HepG2 (cell line): Measurements from ENCODE around the gene PTCD1.

Source experiments
- HMGXB3 ChIP-seq: sonication (generic); formaldehyde crosslinking; IDR thresholded peaks from 2 replicates; pipeline ENCODE4 v1.4.0; 2020; ENCODE audit warnings: missing genetic modification reagents, borderline replicate concordance
- ZMYM4 ChIP-seq: sonication (generic); formaldehyde crosslinking; IDR thresholded peaks from 2 replicates; pipeline ENCODE4 v1.8.1; 2023; ENCODE audit warnings: mild to moderate bottlenecking, missing genetic modification reagents
- ZNF12 ChIP-seq: sonication (generic); formaldehyde crosslinking; IDR thresholded peaks from 2 replicates; pipeline ENCODE4 v1.5.0; 2020; ENCODE audit warnings: missing genetic modification reagents
- TF ChIP-seq, protein P1 (sequence below): sonication (generic); formaldehyde crosslinking; IDR thresholded peaks from 2 replicates; pipeline ENCODE4 v1.5.0; 2020; ENCODE audit warnings: mild to moderate bottlenecking, missing genetic modification reagents
- TF ChIP-seq, protein P2 (sequence below): sonication (generic); formaldehyde crosslinking; IDR thresholded peaks from 2 replicates; pipeline ENCODE4 v1.5.1; 2020; ENCODE audit warnings: mild to moderate bottlenecking, missing genetic modification reagents, moderate library complexity

DNA sequence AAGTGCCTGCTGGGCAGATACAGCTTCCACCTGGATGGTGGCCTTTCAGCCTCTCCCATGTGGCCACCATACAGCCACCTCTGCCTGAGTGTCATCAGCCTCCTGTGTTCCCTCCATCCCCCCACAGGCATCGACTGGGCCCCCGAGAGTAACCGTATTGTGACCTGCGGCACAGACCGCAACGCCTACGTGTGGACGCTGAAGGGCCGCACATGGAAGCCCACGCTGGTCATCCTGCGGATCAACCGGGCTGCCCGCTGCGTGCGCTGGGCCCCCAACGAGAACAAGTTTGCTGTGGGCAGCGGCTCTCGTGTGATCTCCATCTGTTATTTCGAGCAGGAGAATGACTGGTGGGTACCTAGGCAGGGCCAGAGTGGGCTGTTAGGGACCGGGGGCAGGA, 50.7 kb downstream of the PTCD1 start:
- TF ChIP-seq, protein P1, sequence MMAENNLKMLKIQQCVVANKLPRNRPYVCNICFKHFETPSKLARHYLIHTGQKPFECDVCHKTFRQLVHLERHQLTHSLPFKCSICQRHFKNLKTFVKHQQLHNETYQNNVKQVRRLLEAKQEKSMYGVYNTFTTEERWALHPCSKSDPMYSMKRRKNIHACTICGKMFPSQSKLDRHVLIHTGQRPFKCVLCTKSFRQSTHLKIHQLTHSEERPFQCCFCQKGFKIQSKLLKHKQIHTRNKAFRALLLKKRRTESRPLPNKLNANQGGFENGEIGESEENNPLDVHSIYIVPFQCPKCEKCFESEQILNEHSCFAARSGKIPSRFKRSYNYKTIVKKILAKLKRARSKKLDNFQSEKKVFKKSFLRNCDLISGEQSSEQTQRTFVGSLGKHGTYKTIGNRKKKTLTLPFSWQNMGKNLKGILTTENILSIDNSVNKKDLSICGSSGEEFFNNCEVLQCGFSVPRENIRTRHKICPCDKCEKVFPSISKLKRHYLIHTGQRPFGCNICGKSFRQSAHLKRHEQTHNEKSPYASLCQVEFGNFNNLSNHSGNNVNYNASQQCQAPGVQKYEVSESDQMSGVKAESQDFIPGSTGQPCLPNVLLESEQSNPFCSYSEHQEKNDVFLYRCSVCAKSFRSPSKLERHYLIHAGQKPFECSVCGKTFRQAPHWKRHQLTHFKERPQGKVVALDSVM (CRISPR knock-in tag), result no peak
- TF ChIP-seq HMGXB3 (CRISPR knock-in tag) (no peak), ZMYM4 (CRISPR knock-in tag) (no peak), ZNF12 (CRISPR knock-in tag) (no peak)
- TF ChIP-seq, protein P2, sequence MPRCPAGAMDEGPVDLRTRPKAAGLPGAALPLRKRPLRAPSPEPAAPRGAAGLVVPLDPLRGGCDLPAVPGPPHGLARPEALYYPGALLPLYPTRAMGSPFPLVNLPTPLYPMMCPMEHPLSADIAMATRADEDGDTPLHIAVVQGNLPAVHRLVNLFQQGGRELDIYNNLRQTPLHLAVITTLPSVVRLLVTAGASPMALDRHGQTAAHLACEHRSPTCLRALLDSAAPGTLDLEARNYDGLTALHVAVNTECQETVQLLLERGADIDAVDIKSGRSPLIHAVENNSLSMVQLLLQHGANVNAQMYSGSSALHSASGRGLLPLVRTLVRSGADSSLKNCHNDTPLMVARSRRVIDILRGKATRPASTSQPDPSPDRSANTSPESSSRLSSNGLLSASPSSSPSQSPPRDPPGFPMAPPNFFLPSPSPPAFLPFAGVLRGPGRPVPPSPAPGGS (CRISPR knock-in tag), result no peak
